Heart right ventricle (tissue), 16 donors: ENCODE measurements around the gene NPHP4. TPM values are rescaled to one million over a fixed set of nuclear protein-coding genes. Genes with fewer than 3 reads are reported as not detected.

ENCODE experiments used
- ATAC-seq, 8 donors: fragments of 200-7000 bp; cut with Tn5 transposase; one replicate each; pipeline ENCODE4 v1.9.1; 2020; ENCODE audit warnings: mild to moderate bottlenecking in 8 of 8, moderate library complexity in 8 of 8, moderate number of reproducible peaks in 1 of 8
- DNase-seq, 2 donors: peaks; one replicate each; pipeline ENCODE4 v3.0.0-alpha.2; 2020
- H3K27ac ChIP-seq, 10 donors: fragments of 200-600 bp; sonication (generic) in 2 of 10; one replicate each; pipeline versions ENCODE4 v1.5.0 to v1.8.0; 2020 to 2022; ENCODE audit warnings: mild to moderate bottlenecking in 3 of 10
- H3K27me3 ChIP-seq, 7 donors: fragments of 200-600 bp; one replicate each; pipeline ENCODE4 v1.8.0; 2021 to 2022; ENCODE audit warnings: mild to moderate bottlenecking in 2 of 7
- H3K36me3 ChIP-seq, 9 donors: fragments of 200-600 bp; sonication (generic) in 1 of 9; one replicate each; pipeline versions ENCODE4 v1.5.0 to v1.8.0; 2020 to 2022; ENCODE audit warnings: mild to moderate bottlenecking in 2 of 9
- H3K4me1 ChIP-seq, 9 donors: fragments of 200-600 bp; sonication (generic) in 1 of 9; one replicate each; pipeline versions ENCODE4 v1.5.0 to v1.8.0; 2020 to 2022; ENCODE audit warnings: mild to moderate bottlenecking in 4 of 9
- H3K4me3 ChIP-seq, 10 donors: fragments of 200-600 bp; sonication (generic) in 2 of 10; one replicate each; pipeline versions ENCODE4 v1.5.0 to v1.8.0; 2020 to 2022; ENCODE audit warnings: mild to moderate bottlenecking in 7 of 10, moderate library complexity in 2 of 10
- H3K9me3 ChIP-seq, 11 donors: fragments of 200-600 bp in 10 of 11; sonication (generic) in 2 of 11; one replicate each; pipeline versions ENCODE4 v1.5.0 to v1.8.0; 2013 to 2022; ENCODE audit warnings: mild to moderate bottlenecking in 2 of 11, control low read depth in 1 of 11, moderate library complexity in 1 of 11
- WGBS, 2 donors: extraction: QIAGEN DNeasy Blood & Tissue Kit; methylation state at CpG; one replicate each; pipeline ENCODE4 v1.1.7; 2013; ENCODE audit warnings: inconsistent platforms in 1 of 2; 5-methylcytosine and 5-hydroxymethylcytosine counted together
- intact Hi-C, 10 donors: fragments of 100-400 bp; cut with DNase I; formaldehyde crosslinking; loops; one replicate each; pipeline versions ENCODE4 v1.11.1 to v1.14.2; 2022
- microRNA-seq, 2 donors: library from miRNA; unstranded; fragments of <30 nt; microRNA quantifications; one replicate each; pipeline ENCODE4 v1.2.0, GENCODE V29; 2021
- polyA plus RNA-seq, 2 donors: library from polyadenylated mRNA; stranded (reverse); fragments of 200-250 nt; gene quantifications; one replicate each; pipeline ENCODE4 v1.2.3, GENCODE V29; 2013
- total RNA-seq, 10 donors: library from RNA; stranded (reverse); fragmentation: NEBNext Ultra II Directional in 3 of 10; extraction: Animal tissue kit (Norgen Biotek cat#: 25700) in 3 of 10; gene quantifications; one replicate each; pipeline versions ENCODE4 v1.2.1 to v1.2.4, GENCODE V29; 2021 to 2023
- TF ChIP-seq, protein P1 (sequence below), 9 donors: fragments of 200-600 bp; sonication (generic) in 2 of 9; IDR thresholded peaks; one replicate each; pipeline versions ENCODE4 v1.5.0 to v1.8.0; 2021 to 2022; ENCODE audit warnings: antibody characterized with exemption in 9 of 9, mild to moderate bottlenecking in 5 of 9, moderate library complexity in 1 of 9
- donor health status: Arrhythmogenic right ventricular cardiomyopathy.
- donor health status: ischemic (EF 13 %, LVEDD 7.1; RV severe dilation, severe dysfunction).
- donor health status: healthy with polysubstance abuse.
- donor health status: DM: no; HTN: yes; CAD: no.
- donor health status: DM: no; HTN: no; CAD: no.
- donor health status: ischemic (EF 25% LVEDD 6.9; RV normal size, moderate dysfunction).
- donor health status: ischemic (EF 25% LVEDD 5.7; RV mildly dilated, moderate dysfunction).
- donor health status: healthy.
- donor health status: DM: yes; HTN: yes; CAD: no.
- donor health status: Ischemic cardiomyopathy.
- donor health status: ischemic (EF 35%, LVEDD 5.7; RV mildly dilated, moderate dysfunction).
- donor health status: nonischemic (EF 11% LVEDD 7.7; RV severe dilation, severe dysfunction).
- donor health status: DM: yes; HTN: yes; CAD: no.
- donor health status: PGD.
- donor health status: ischemic (EF 29% LVEDD 5.4; RV normal size, mild dysfunction).
- donor health status: nonischemic (EF 23%, LVEDD 6.1; RV moderate dilation, normal function).

Gene NPHP4
- total and polyA plus RNA-seq, 12 donors, result 2.4 to 5.7 (median 3.3) TPM

DNA sequence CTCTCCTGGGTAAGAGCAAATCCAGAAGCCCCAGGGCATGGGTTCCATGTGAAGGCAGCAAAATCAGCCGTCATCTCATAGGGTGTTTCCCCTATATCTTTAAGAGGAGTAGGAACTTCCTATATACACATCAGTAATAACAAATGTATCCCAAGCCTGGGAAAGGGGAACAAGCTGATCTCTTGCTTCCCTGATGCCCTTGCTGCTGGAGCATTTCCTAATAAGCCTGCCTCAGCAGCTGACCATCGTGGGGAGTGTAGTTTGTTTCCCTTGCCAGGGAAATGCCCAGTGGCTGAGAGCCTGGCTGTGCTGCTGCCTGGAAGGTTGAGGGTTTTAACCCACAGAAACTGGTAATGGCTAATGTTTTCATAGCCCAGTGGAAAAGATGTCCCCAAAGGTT lies 177.0 kb downstream of the NPHP4 start:
- no peaks in the 10 kb centered on the region for H3K36me3 ChIP-seq
- H3K4me1 ChIP-seq, result no peaks in the 10 kb centered on the region
- DNase-seq (no peak), ATAC-seq (no peak)
- peaks cover 0 to 58% (median 28%) of the 10 kb centered on the region in 7 donors for H3K27me3 ChIP-seq
- H3K27ac ChIP-seq, result no peak overlapping the region
- TF ChIP-seq, protein P1, sequence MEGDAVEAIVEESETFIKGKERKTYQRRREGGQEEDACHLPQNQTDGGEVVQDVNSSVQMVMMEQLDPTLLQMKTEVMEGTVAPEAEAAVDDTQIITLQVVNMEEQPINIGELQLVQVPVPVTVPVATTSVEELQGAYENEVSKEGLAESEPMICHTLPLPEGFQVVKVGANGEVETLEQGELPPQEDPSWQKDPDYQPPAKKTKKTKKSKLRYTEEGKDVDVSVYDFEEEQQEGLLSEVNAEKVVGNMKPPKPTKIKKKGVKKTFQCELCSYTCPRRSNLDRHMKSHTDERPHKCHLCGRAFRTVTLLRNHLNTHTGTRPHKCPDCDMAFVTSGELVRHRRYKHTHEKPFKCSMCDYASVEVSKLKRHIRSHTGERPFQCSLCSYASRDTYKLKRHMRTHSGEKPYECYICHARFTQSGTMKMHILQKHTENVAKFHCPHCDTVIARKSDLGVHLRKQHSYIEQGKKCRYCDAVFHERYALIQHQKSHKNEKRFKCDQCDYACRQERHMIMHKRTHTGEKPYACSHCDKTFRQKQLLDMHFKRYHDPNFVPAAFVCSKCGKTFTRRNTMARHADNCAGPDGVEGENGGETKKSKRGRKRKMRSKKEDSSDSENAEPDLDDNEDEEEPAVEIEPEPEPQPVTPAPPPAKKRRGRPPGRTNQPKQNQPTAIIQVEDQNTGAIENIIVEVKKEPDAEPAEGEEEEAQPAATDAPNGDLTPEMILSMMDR (IDR thresholded peaks at IDR 0.05), result no peak
- intact Hi-C loops, result no loop called here
- no peak overlapping the region for H3K4me3 ChIP-seq
- 49 to 62% methylated on average over 2 of the region's 2 CpGs for WGBS, 2 donors
- H3K9me3 ChIP-seq, result no peaks in the 10 kb centered on the region

DNA sequence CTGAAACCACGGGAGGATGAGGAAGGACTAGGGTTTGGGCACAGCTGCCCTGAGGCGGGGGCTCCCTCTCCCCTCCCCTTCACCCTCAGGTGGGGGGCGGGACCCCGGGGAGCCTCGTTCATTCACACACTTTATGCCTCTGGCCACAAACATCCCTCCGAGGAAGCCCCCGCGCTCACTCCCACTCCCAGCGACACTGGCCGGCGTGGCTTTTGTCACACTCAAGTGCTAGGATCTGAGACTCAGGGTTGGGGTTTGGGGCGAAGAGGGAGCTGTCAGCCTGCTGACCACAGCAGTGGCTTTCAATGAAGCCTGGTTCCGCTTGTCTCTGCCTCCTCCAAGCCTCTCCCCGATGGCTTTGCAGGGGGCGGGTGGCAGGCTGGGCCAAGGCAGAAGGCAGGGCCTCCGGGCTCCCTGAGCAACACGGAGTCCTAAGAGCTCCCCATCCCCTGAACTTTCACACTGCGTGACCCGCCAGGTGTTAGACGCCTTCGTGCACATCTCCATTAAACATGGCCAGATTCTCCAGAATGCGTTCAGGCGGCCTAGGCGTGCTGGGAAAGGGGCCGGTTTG lies 178.1 kb downstream of the NPHP4 start:
- Histone ChIP-seq H3K36me3 (no peaks in the 10 kb centered on the region), H3K27me3 (peaks cover 0 to 50% (median 22%) of the 10 kb centered on the region in 7 donors), H3K4me3 (no peak overlapping the region), H3K9me3 (no peaks in the 10 kb centered on the region), H3K4me1 (no peaks in the 10 kb centered on the region), H3K27ac (no peak overlapping the region)
- WGBS, 2 donors, result 65 to 68% methylated on average over 25 of the region's 25 CpGs
- TF ChIP-seq, protein P1 (IDR thresholded peaks at IDR 0.05), result no peak
- DNase-seq (no peak), ATAC-seq (no peak)
- intact Hi-C loops, result no loop called here

DNA sequence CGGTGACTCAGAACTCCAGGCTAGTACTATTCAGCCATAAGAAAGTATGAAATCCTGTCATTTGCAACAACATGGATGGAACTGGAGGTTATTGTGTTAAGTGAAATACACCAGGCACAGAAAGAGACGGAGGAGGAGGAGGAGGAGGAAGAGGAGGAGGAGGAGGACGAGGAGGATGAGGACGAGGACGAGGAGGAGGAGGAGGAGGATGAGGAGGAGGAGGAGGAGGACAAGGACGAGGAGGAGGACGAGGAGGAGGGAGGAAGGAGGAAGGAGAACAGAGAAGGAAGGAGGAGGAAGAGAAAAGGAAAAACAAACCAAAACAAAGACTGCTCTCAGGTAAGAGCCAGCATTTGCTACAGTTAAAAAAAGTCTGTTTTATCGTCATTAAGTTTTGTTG lies 178.7 kb downstream of the NPHP4 start:
- no peaks in the 10 kb centered on the region for H3K9me3 ChIP-seq
- H3K27ac ChIP-seq, result no peak overlapping the region
- H3K27me3 ChIP-seq, result peaks cover 0 to 43% (median 21%) of the 10 kb centered on the region in 7 donors
- H3K4me3 ChIP-seq, result no peak overlapping the region
- DNase-seq, result no peak
- H3K36me3 ChIP-seq, result no peaks in the 10 kb centered on the region
- intact Hi-C loops, result no loop called here
- H3K4me1 ChIP-seq, result no peaks in the 10 kb centered on the region
- WGBS, 2 donors, result 50 to 56% methylated on average over 8 of the region's 8 CpGs
- TF ChIP-seq, protein P1 (IDR thresholded peaks at IDR 0.05), result no peak
- no peak for ATAC-seq

Small RNA genes lying within 50 kb of the gene (microRNA-seq; reads per million reads assigned to microRNA genes)
- gene MIR4689, result 0 reads per million in 2 donors

Other genes with a start within 250 kb of the NPHP4 start
- 10 to 100 TPM; 16.5 to 41.5 (median 22.2) TPM for gene KCNAB2, start 53.5 kb upstream of the NPHP4 start, total RNA-seq
- 10 to 100 TPM in 1 of 2 donors, 1 to 10 TPM in 1; 4.7 to 15.1 TPM for gene KCNAB2, start 53.5 kb upstream of the NPHP4 start, polyA plus RNA-seq
- under 1 TPM; 0.02 to 0.78 (median 0.25) TPM for gene CHD5, start 187.9 kb upstream of the NPHP4 start, total RNA-seq
- under 1 TPM; 0.01 to 0.07 TPM for gene CHD5, start 187.9 kb upstream of the NPHP4 start, polyA plus RNA-seq
- gene RPL22, start 207.2 kb upstream of the NPHP4 start, total RNA-seq, result 100 to 1,000 TPM; 223 to 298 (median 273) TPM
- 100 to 1,000 TPM; 295 to 639 TPM for gene RPL22, start 207.2 kb upstream of the NPHP4 start, polyA plus RNA-seq
- gene RNF207, start 213.7 kb upstream of the NPHP4 start, total RNA-seq, result 100 to 1,000 TPM in 1 of 10 donors, 10 to 100 TPM in 9; 30.6 to 101 (median 67.4) TPM
- 100 to 1,000 TPM in 1 of 2 donors, 10 to 100 TPM in 1; 16.2 to 183 TPM for gene RNF207, start 213.7 kb upstream of the NPHP4 start, polyA plus RNA-seq
- 10 to 100 TPM; 47.9 to 81.0 (median 64.4) TPM for gene ICMT, start 243.5 kb upstream of the NPHP4 start, total RNA-seq
- 10 to 100 TPM; 16.5 to 38.3 TPM for gene ICMT, start 243.5 kb upstream of the NPHP4 start, polyA plus RNA-seq